Keratinocyte (primary cell): ENCODE data around the gene GMIP. TPM values are rescaled to one million over a fixed set of nuclear protein-coding genes. Genes with fewer than 3 reads are reported as not detected.

Source experiments
- DNase-seq: peaks from one replicate; pipeline ENCODE4 v3.0.0-alpha.2; 2011; ENCODE audit warnings: low read depth, missing footprints, low spot score
- FAIRE-seq: peaks from 2 replicates; lab custom pipeline; 2011; peaks lifted over from hg19 to GRCh38; lab: Jason Lieb, UNC
- H2AFZ ChIP-seq: 2 replicates; pipeline ENCODE4 v1.6.0; 2012; ENCODE audit warnings: low read length, control low read depth, inconsistent platforms; ENCODE audit not compliant: control insufficient read depth
- H3K27ac ChIP-seq: 2 replicates; pipeline ENCODE4 v1.5.1; 2011; ENCODE audit warnings: low read length; ENCODE audit not compliant: control insufficient read depth, insufficient read depth
- H3K27me3 ChIP-seq: 3 replicates; pipeline ENCODE4 v1.6.0; 2011; ENCODE audit warnings: low read length; ENCODE audit not compliant: control insufficient read depth, insufficient read depth; ENCODE audit errors: extremely low read depth
- H3K36me3 ChIP-seq, 2 experiments: 2 replicates in 1 of 2; 3 replicates in 1 of 2; pipeline ENCODE4 v1.5.1; 2011; ENCODE audit warnings: low read length in 2 of 2, mild to moderate bottlenecking in 1 of 2; ENCODE audit not compliant: control insufficient read depth in 2 of 2, insufficient read depth in 2 of 2; ENCODE audit errors: extremely low read depth in 1 of 2
- H3K4me1 ChIP-seq: 3 replicates; pipeline ENCODE4 v1.5.1; 2011; ENCODE audit warnings: low read length; ENCODE audit not compliant: control insufficient read depth, insufficient read depth; ENCODE audit errors: extremely low read depth
- H3K4me2 ChIP-seq: 3 replicates; pipeline ENCODE4 v1.6.0; 2011; ENCODE audit warnings: low read depth, low read length; ENCODE audit not compliant: control insufficient read depth, insufficient read depth; ENCODE audit errors: extremely low read depth
- H3K4me3 ChIP-seq, 3 experiments: fragments of 200-600 bp in 1 of 3; sonication (generic) in 1 of 3; 2 replicates in 2 of 3; 3 replicates in 1 of 3; pipeline ENCODE4 v1.5.1; 2011 to 2016; ENCODE audit warnings: low read length in 3 of 3, mild to moderate bottlenecking in 3 of 3, control low read depth in 2 of 3, inconsistent platforms in 1 of 3, low read depth in 1 of 3, mixed read lengths in 1 of 3, mixed run types in 1 of 3, moderate library complexity in 1 of 3; ENCODE audit not compliant: control insufficient read depth in 2 of 3, insufficient read depth in 2 of 3; ENCODE audit errors: extremely low read depth in 1 of 3
- H3K79me2 ChIP-seq: 2 replicates; pipeline ENCODE4 v1.6.0; 2012; ENCODE audit warnings: low read length; ENCODE audit not compliant: control insufficient read depth, insufficient read depth
- H3K9ac ChIP-seq: 3 replicates; pipeline ENCODE4 v1.6.0; 2011; ENCODE audit warnings: low read length; ENCODE audit not compliant: control insufficient read depth, insufficient read depth; ENCODE audit errors: extremely low read depth
- H3K9me1 ChIP-seq: 3 replicates; pipeline ENCODE4 v1.6.0; 2011; ENCODE audit warnings: low read length; ENCODE audit not compliant: control insufficient read depth, insufficient read depth; ENCODE audit errors: extremely low read depth
- H3K9me3 ChIP-seq: 2 replicates; pipeline ENCODE4 v1.5.1; 2012; ENCODE audit warnings: low read depth, low read length; ENCODE audit not compliant: control insufficient read depth
- H4K20me1 ChIP-seq: 3 replicates; pipeline ENCODE4 v1.6.0; 2011; ENCODE audit warnings: low read length; ENCODE audit not compliant: control insufficient read depth, insufficient read depth; ENCODE audit errors: extremely low read depth
- CTCF ChIP-seq, 3 experiments: IDR thresholded peaks in 1 of 3; conservative IDR thresholded peaks in 1 of 3; optimal IDR thresholded peaks in 1 of 3; 2 replicates in 2 of 3; 3 replicates in 1 of 3; pipeline versions ENCODE3 to v1.5.1; 2011; ENCODE audit warnings: low read length in 3 of 3, mild to moderate bottlenecking in 3 of 3, moderate library complexity in 2 of 3, control low read depth in 1 of 3, inconsistent platforms in 1 of 3; ENCODE audit not compliant: insufficient read depth in 2 of 3; ENCODE audit errors: extremely low read depth in 1 of 3
- EZH2 ChIP-seq: IDR thresholded peaks from one replicate; pipeline ENCODE4 v1.6.1; 2012; ENCODE audit warnings: inconsistent platforms, mild to moderate bottlenecking, low read length, moderate library complexity
- dilution Hi-C: fragments of 300-500 bp; cut with MboI; formaldehyde crosslinking; loops from one replicate; pipeline ENCODE4 v1.7.0; 2020; ENCODE audit warnings: low sequenced_read_pairs; ENCODE audit not compliant: extremely low pct_ligation_motif_present
- polyA plus RNA-seq, 5 experiments: library from polyadenylated mRNA; depleted of rRNA in 3 of 5; stranded (reverse) in 3 of 5; stranded (forward) in 1 of 5; unstranded in 1 of 5; fragments of >200 nt; gene quantifications; 1 replicate in 1 of 5; 2 replicates in 3 of 5; 3 replicates in 1 of 5; pipeline versions ENCODE4 v1.2.1 to v1.2.3, GENCODE V29; 2011 to 2012; ENCODE audit warnings: missing spikeins in 2 of 5, low read depth in 1 of 5, low replicate concordance in 1 of 5

The GMIP gene
- polyA plus RNA-seq, 1 donor (not counting 4 experiments of a cell fraction or from before 2014, with no cell fraction given): 5.0 TPM

- Histone ChIP-seq H3K4me3 (no peak overlapping the region), H4K20me1 (no peaks in the 10 kb centered on the region), H3K9me1 (no peaks in the 10 kb centered on the region), H3K36me3 (peaks cover 13 to 18% of the 10 kb centered on the region in 2 experiments), H3K4me2 (no peak overlapping the region), H3K79me2 (peaks cover 24% of the 10 kb centered on the region), H3K9me3 (peaks cover 15% of the 10 kb centered on the region), H3K9ac (no peak overlapping the region), H3K27me3 (no peaks in the 10 kb centered on the region), H2AFZ (no peak overlapping the region), H3K27ac (no peak overlapping the region), H3K4me1 (peaks cover 3% of the 10 kb centered on the region)
- no peak for TF ChIP-seq EZH2
- no peak for TF ChIP-seq CTCF (optimal IDR thresholded peaks at IDR 0.05 in 1 of 3, IDR thresholded peaks at IDR 0.05 in 1 of 3, conservative IDR thresholded peaks at IDR 0.05 in 1 of 3; ENCODE audit: extremely low read depth in 1 of 3, insufficient read depth in 2 of 3, low read length in 3 of 3)
- FAIRE-seq (no peak), DNase-seq (no peak)
- dilution Hi-C loops: no loop called here
Measured at GRCh38 chr19:19674315-19674714, 30.9 kb upstream of the GMIP start.

- peaks cover 6 to 11% of the 10 kb centered on the region in 2 experiments for H3K36me3 ChIP-seq
- H3K27ac ChIP-seq: no peak overlapping the region
- H3K9ac ChIP-seq: no peak overlapping the region
- H4K20me1 ChIP-seq: no peaks in the 10 kb centered on the region
- no peaks in the 10 kb centered on the region for H3K9me1 ChIP-seq
- peaks cover 3% of the 10 kb centered on the region for H3K4me1 ChIP-seq
- H2AFZ ChIP-seq: no peak overlapping the region
- dilution Hi-C loops: no loop called here
- FAIRE-seq: no peak
- H3K27me3 ChIP-seq: no peaks in the 10 kb centered on the region
- no peak for DNase-seq
- no peak overlapping the region for H3K4me2 ChIP-seq
- peaks cover 26% of the 10 kb centered on the region for H3K79me2 ChIP-seq
- no peak overlapping the region for H3K4me3 ChIP-seq
- TF ChIP-seq CTCF (optimal IDR thresholded peaks at IDR 0.05 in 1 of 3, IDR thresholded peaks at IDR 0.05 in 1 of 3, conservative IDR thresholded peaks at IDR 0.05 in 1 of 3; ENCODE audit: extremely low read depth in 1 of 3, insufficient read depth in 2 of 3, low read length in 3 of 3) (no peak), EZH2 (no peak)
- H3K9me3 ChIP-seq: peaks cover 8% of the 10 kb centered on the region
Measured at GRCh38 chr19:19672816-19673215, 29.4 kb upstream of the GMIP start.
